Activated T-cell treated with anti-CD3 and anti-CD28 coated beads, Interleukin-2, amount 50 U/mL, for 48 hours (primary cell): ENCODE results near the gene PLAGL2.
"Not testable (repeated sequence)": the region's sequence is repeated elsewhere in the genome, so short reads cannot be mapped to it uniquely, and the experiment has no call there.

Experiments used
- DNase-seq, 2 experiments: peaks; one replicate each; pipeline ENCODE4 v3.0.0-alpha.2; 2020

PLAGL2 gene

DNA sequence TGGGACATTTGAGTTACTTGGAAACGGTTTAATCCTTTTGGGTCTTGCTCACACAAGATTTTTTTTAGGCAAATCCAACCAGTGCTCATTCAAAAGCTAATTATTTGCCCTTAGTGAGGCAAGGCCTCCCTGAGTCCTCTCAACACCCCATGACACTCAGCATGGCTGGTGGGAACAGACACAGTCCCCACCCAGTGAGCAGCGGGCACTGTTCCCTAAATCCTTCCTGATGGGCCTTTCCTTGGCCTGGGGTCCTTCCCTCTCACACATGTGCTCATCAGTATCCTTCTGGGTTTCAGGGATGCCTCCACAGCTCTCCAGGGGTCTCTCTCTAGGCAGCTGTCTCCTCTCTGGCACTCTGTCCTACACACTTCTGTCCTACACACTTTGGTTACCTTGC is 28.0 kb downstream of the PLAGL2 start:
- DNase-seq = peak in 1 of 2 experiments; percentile 9

- DNase-seq = not testable (repeated sequence)
Observed at GRCh38 chr20:32177696-32178095, 29.8 kb downstream of the PLAGL2 start.

- DNase-seq = no peak
Observed at GRCh38 chr20:32168184-32168910, 39.2 kb downstream of the PLAGL2 start.

GRCh38 chr20:32167552-32167951 is 40.0 kb downstream of the PLAGL2 start:
- DNase-seq = no peak

- no peak for DNase-seq
Observed at GRCh38 chr20:32165836-32166545, 41.6 kb downstream of the PLAGL2 start.

DNA sequence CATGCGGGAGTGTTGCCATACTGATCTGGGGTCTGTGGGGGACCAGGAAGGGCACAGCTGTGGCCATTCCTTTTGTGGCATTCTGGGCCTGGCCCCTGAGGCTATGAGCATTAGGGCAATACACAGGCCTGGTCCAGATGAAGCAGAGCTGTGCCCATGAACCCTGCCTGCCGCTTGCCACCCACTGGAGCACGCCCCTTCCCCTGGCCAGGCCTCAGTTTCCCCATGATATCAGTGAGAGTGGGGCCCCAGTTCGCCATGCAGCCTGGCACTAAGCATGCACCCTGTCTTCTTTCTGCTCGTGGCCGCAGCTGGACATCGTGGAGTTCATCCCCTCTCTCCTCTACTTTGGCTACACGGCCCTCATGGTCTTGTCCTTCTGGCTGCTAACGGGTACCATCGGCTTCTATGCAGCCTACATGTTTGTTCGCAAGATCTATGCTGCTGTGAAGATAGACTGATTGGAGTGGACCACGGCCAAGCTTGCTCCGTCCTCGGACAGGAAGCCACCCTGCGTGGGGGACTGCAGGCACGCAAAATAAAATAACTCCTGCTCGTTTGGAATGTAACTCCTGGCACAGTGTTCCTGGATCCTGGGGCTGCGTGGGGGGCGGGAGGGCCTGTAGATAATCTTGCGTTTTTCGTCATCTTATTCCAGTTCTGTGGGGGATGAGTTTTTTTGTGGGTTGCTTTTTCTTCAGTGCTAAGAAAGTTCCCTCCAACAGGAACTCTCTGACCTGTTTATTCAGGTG is 42.4 kb downstream of the PLAGL2 start:
- no peak for DNase-seq

DNA sequence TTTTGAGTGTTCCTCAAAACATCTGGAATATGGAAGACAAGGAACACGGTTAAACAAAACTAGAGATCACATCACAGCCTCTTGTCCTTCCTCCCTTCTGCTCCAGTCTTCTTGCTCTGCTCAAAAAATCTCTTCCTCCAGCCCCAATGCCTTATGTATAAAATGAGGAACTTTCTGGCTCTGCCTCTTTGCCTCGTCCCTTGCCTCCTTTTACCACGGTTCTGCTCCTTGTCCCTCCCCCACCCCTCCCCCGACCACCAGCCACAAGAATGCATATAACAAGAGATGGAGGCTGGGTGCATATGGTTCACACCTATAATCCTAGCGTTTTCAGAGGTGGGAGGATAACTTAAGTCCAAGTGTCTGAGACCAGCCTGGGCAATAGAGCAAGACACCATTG is 43.6 kb downstream of the PLAGL2 start:
- no peak for DNase-seq

GRCh38 chr20:32162351-32162750 is 45.2 kb downstream of the PLAGL2 start:
- DNase-seq = no peak

DNA sequence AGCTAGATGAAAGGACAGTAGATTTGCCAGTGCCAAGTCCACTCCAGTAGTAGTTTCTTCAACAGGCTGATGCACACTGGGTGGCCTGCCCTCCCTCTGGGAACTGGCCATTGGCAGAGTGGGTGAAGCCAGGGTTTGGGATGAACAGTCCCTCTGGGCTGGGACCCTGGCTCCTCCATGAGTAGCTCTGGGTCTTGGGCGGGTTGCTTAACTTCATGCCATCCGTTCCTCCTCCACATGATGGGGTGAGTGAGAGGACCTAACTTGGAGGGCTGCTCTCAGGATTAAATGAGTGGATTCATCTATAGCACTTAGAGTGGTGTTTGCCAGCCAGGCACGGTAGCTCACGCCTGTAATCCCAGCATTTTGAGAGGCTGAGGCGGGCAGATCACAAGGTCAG is 47.2 kb downstream of the PLAGL2 start:
- no peak for DNase-seq

GRCh38 chr20:32159766-32160221 is 47.7 kb downstream of the PLAGL2 start:
- DNase-seq = no peak

- DNase-seq = peak in 1 of 2 experiments; percentile 26
Observed at GRCh38 chr20:32158943-32159660, 48.4 kb downstream of the PLAGL2 start.

DNA sequence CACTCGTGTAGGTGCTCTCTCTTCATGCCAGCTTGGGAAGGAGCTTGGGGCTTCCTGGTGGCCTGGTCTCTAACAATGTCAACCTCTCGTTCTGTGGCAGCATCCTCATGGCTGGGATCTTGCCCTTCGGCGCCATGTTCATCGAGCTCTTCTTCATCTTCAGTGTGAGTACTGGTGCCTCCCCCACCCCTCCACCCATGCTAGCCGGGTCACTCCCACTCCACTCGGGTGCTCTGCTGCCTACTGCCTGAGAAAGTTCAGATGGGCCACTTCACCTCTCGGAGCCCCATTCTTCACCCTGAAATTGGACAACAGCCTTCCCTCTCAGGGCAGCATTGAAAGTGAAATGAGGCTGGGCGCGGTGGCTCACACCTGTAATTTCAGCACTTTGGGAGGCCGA is 49.2 kb downstream of the PLAGL2 start:
- DNase-seq = no peak

- DNase-seq = no peak
Observed at GRCh38 chr20:32157611-32158010, 49.9 kb downstream of the PLAGL2 start.

DNA sequence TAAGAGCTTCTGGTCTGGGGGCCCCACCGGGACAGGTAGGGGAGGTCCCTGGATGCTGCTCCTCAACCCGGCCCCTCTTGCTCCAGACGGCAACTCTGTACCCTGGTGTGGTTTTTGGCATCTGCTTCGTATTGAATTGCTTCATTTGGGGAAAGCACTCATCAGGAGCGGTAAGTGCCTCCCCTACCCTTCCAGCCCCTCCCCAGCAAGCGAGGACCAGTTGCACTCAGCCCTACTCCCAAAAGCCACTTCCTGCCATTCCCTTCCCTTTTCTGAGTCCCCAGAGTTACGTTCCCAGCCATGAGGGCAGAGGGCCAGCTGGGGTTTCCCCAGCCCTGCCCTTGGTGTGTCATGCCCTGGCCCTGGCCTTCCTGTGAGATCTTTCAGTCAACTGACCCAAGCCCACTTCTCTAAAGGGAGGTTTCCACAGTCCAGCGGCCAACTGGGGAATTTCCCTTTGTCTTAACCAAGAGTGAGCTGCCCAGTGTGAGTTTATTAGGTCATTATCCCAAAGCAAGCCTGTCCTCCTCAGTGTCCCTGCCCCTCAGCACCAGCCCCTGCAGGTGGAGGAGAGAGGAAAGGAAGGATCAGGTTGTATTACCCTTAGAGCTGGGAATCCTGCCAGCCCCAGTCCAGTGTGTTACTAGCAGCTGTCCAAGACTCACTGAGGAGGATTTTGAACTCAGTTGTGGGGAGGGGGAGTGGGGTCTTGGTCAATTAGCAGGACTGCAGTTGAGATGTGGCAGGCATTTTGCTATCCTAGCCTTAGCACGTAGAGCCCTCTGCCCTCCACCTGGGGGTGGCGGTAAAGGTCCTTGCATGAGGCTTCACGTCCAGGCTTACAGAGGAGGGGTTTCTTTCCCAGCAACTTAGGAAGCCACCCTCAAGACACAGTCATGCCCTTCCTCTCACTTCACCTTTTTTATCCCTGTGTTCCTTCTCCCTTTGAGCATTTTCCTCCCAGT is 52.2 kb downstream of the PLAGL2 start:
- peak; percentile 29 to 49 for DNase-seq

- DNase-seq = no peak
Observed at GRCh38 chr20:32153771-32154170, 53.8 kb downstream of the PLAGL2 start.

GRCh38 chr20:32153156-32153665 is 54.3 kb downstream of the PLAGL2 start:
- DNase-seq = no peak

- DNase-seq = no peak
Observed at GRCh38 chr20:32152421-32153155, 55.0 kb downstream of the PLAGL2 start.

DNA sequence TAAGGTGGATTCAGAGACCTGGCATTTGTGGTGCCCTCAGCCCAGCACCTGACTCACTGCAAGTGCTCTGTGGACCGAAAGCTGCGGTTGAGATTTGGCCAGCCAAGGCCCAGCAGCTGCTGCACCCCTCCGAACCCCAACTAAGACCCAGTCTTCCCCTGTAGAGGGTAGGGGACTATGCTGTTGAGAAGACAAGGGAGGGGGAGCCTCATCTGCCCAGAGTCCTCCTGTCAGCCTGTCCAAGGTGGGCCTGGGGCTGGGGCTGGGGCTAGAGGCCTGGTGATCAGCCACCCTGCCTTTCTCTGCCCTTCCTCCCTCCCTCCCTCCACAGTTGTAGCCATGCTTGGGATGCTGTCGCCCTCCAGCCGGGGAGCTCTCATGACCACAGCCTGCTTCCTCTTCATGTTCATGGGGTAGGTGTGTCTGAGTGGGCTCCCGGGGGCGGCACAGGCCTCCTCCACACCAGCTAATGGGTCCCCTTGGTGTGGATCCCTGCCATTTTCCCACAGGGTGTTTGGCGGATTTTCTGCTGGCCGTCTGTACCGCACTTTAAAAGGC is 57.2 kb downstream of the PLAGL2 start:
- DNase-seq = no peak

DNA sequence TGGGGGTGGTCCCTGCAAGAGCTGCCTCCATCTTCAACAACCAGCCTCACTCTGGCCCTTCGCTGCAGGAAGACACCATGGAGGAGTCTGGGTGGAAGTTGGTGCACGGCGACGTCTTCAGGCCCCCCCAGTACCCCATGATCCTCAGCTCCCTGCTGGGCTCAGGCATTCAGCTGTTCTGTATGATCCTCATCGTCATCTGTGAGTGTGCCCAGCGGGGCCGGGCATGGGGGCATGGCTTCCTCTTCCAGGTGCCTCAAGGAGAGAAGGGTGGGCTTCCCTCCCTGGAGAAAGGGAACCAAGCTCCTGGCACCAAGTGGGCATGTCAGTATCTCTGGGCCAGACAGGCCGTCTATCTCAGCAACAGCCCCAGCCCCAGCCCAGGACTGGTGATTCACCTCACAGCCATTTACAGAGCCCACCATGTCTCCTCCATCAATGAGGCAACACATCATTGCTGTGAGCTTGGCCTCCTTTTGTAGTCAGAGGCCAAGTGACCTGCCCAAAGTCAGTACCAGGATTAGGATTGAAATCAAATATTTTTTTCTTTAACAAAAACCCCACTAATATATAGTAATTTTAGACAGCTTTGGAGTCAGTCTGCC is 57.9 kb downstream of the PLAGL2 start:
- DNase-seq = no peak
